Fibroblast of the aortic adventitia (primary cell): ENCODE measurements around the gene DCHS2. TPM values are rescaled to one million over a fixed set of nuclear protein-coding genes. Genes with fewer than 3 reads are reported as not detected.

Source experiments
- DNase-seq: peaks from one replicate; pipeline ENCODE4 v3.0.0-alpha.2; 2010; ENCODE audit warnings: low read depth
- H3K4me3 ChIP-seq: 2 replicates; pipeline ENCODE4 v1.5.1; 2011; ENCODE audit warnings: low read depth, mild to moderate bottlenecking, control low read depth, low read length, moderate library complexity
- CTCF ChIP-seq: IDR thresholded peaks from 2 replicates; pipeline ENCODE4 v1.5.1; 2011; ENCODE audit warnings: mild to moderate bottlenecking, low read length, control low read depth, inconsistent platforms; ENCODE audit not compliant: insufficient read depth
- total RNA-seq: library from RNA; depleted of rRNA; stranded (reverse); fragments of >200 nt; gene quantifications from 2 replicates; pipeline ENCODE4 v1.2.3, GENCODE V29; 2012; ENCODE audit warnings: low replicate concordance

Gene DCHS2
- total RNA-seq, 1 donor: under 0.01 TPM

GRCh38 chr4:154439224-154439623 is 52.4 kb downstream of the DCHS2 start:
- TF ChIP-seq CTCF: no peak
- H3K4me3 ChIP-seq: no peak overlapping the region
- no peak for DNase-seq

- DNase-seq: no peak
- no peak overlapping the region for H3K4me3 ChIP-seq
- TF ChIP-seq CTCF: no peak
Observed at GRCh38 chr4:154435895-154436294, 55.7 kb downstream of the DCHS2 start.

- TF ChIP-seq CTCF: no peak
- no peak overlapping the region for H3K4me3 ChIP-seq
- DNase-seq: no peak
Observed at GRCh38 chr4:154433543-154433942, 58.1 kb downstream of the DCHS2 start.

- no peak for TF ChIP-seq CTCF
- no peak overlapping the region for H3K4me3 ChIP-seq
- no peak for DNase-seq
Observed at GRCh38 chr4:154429176-154429575, 62.4 kb downstream of the DCHS2 start.

- H3K4me3 ChIP-seq: no peak overlapping the region
- no peak for TF ChIP-seq CTCF
- no peak for DNase-seq
Observed at GRCh38 chr4:154427149-154427548, 64.5 kb downstream of the DCHS2 start.

- no peak for DNase-seq
- TF ChIP-seq CTCF: no peak
- no peak overlapping the region for H3K4me3 ChIP-seq
Observed at GRCh38 chr4:154425514-154425913, 66.1 kb downstream of the DCHS2 start.

GRCh38 chr4:154424810-154425484 is 66.7 kb downstream of the DCHS2 start:
- H3K4me3 ChIP-seq: no peak overlapping the region
- no peak for TF ChIP-seq CTCF
- DNase-seq: no peak
